HG03432 (cell line): Measurements from ENCODE around the gene MCM9.
"Not testable (repeated sequence)": the region's sequence is repeated elsewhere in the genome, so short reads cannot be mapped to it uniquely, and the experiment has no call there.

Experiments used
- ATAC-seq: cut with Tn5 transposase; IDR thresholded peaks from one replicate; pipeline ENCODE4 v1.9.1; 2021; ENCODE audit warnings: mild to moderate bottlenecking, moderate library complexity; ENCODE audit not compliant: unreplicated experiment

Gene MCM9

GRCh38 chr6:118808793-118809638 is 125.9 kb downstream of the MCM9 start:
- ATAC-seq: no peak

- no peak for ATAC-seq
Observed at GRCh38 chr6:118804091-118804490, 130.9 kb downstream of the MCM9 start.

- no peak for ATAC-seq
Observed at GRCh38 chr6:118801257-118801656, 133.7 kb downstream of the MCM9 start.

DNA sequence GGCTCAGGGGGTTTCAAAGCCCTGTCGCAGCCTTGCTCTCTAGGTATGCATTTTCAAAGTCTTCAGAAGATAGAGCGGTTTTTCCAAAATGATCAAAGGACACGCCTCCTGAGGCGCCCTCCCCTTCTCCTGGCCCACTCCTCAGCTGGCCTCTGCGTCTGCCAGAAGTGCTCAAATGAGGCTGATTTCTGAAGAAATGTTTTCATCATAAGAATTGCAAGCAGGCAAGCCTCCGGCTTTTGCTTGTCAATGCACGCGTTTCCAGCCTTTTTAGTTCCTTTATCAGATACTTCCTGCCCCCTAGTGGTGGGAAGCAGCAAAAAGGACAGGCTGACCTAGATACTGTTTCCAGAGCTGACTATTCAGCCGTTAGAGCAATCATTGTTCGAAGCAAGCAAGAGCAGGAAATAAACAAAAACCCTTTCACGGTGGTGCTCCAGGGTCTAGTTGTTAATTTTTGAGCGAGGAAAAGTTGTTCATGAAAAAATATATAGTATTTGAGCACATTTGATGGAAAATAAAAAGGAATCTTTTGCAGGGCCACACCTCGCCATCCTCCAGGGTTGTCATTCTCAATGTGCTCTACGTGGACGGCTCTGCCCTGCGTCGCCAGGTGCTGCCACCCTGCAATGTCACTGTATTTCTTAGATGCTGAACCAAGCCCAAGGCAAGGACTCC is 134.4 kb downstream of the MCM9 start:
- ATAC-seq: peak; percentile 98

GRCh38 chr6:118799826-118800225 is 135.1 kb downstream of the MCM9 start:
- ATAC-seq: no peak

GRCh38 chr6:118796548-118796947 is 138.4 kb downstream of the MCM9 start:
- ATAC-seq: not testable (repeated sequence)

DNA sequence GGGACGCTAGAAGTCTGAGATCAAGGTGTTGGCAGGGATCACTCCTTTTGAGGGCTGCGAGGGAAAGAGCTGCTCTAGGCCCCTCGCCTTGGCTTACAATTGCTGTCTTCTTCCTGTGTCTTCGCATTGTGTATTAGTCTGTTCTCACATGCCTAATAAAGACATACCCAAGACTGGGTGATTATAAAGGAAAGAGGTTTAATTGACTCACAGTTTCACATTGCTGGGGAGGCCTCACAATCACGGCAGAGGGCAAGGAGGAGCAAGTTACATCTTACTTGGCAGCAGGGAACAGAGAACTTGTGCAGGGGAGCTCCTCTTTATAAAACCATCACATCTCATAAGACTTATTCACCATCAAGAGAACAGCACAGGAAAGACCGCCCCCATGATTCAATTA is 143.5 kb downstream of the MCM9 start:
- ATAC-seq: no peak

- ATAC-seq: no peak
Observed at GRCh38 chr6:118789954-118790353, 145.0 kb downstream of the MCM9 start.

GRCh38 chr6:118789419-118789818 is 145.5 kb downstream of the MCM9 start:
- no peak for ATAC-seq

DNA sequence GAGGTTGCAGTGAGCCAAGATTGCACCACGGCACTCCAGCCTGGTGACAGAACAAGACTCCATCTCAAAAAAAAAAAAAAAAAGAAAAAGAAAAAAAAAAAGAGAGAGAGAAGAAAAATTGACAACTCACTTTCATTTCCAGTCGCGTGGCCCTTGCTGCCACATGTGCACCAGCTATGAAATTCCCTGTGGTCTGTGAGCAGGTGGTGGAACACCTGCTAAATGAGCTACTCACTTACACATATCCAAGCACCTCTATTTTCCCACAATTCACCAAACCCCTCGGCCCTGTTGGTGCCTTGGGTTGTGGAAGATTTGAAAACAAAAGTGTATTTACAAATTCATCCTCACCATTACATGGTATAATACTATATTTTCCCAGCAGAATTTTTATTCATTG is 146.3 kb downstream of the MCM9 start:
- peak; percentile 56 for ATAC-seq

DNA sequence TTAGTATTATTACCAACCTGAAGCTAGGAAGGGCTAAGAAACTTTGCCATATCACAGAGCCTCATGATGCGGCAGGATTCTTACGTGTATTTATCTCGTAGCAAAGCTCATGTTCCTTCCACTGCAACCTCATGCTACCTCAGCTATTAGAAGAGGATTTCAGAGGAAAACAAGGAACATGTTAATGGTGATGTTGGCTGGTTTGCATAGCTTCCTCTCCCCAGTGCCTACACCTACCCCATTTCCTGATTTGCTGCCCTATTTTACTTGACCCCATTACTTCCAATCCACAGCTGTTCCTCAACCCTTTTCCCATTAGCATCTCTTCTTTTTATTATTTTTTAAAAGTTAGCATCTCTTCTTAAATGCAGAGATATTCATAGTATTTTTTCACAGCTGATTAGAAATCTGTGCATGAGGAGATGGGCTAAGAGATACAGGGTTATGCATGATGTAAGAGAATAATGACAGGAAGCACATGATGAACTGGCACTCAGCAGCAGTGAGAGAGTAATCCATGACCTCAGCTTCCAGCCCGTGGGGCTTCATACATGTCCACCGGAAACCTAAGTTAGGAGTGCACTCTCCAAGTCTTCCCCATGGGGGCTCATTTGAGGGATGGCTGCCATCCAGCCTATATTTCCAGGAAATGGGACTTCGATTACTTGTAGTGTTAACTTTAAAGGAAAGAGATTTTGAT is 147.1 kb downstream of the MCM9 start:
- no peak for ATAC-seq

- no peak for ATAC-seq
Observed at GRCh38 chr6:118786596-118787453, 148.1 kb downstream of the MCM9 start.

DNA sequence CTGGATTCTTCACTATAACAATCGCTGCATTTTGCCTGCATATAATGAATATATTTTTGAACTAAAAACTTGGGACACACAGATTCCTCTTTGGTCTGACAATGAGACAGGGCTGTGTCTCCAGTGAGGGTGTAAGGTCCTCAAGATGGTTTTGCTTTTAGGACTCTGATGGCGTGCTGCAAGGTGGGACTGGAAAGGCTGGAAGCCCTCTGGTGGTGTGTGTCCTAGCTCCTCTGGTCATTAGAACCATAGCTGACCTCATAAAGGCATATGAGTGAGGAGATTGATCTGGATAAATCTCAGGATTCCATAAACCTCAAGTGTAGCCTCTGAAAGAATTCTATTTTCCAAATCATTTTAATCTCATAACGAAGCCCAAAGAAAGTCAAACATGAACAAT is 149.4 kb downstream of the MCM9 start:
- ATAC-seq: no peak

DNA sequence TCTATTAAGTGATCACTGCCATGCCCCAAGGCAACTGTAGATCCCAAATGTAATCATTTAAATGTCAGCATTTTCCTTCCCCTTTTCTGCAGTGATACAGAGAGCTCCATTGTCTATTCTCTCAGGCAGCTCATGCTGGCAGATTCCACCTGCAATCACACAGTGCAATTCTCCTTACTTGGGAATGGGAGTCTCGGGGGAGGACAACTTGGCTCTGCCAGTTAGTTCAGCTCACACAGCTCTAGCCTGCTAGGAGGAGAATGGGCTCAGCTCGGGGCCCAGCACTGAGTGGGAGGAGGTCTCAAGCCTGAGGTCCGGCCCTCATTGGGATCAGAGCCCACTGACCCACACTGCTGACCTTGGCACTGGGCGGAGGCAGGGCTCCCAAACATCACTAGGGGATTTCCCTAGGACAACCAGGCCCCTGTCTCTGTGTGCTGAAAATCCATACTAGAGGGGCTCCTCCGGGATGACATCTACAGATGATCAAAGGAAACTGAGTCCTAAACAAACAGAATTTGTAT is 150.3 kb downstream of the MCM9 start:
- ATAC-seq: no peak

DNA sequence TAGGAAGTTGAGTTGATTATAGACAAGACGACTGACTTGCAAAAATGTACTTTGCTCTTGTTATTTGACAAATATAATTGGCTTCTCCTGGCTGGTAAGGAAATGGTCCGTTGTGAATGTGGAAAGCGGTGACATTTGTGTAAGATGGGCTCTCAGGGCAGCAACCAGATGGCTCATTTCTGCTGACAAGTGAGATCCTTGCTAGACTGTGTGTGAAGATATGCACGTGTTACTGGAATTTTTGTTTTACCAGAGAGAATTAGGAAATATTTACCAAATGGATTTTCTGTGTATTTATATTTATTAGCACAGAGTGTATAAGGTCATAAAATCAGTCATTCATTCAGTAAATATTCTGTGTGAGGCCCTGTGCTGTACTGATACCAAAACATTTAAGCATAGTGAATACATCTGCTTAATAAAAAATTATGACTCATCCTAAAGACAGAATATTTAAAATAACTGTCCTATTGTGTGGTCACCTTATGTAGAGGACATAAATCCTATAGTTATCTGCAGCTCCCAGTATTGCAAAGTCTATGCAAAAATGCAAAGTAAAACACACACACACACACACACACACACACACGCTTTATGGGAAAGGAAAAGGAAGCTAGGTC is 150.9 kb downstream of the MCM9 start:
- ATAC-seq: no peak

DNA sequence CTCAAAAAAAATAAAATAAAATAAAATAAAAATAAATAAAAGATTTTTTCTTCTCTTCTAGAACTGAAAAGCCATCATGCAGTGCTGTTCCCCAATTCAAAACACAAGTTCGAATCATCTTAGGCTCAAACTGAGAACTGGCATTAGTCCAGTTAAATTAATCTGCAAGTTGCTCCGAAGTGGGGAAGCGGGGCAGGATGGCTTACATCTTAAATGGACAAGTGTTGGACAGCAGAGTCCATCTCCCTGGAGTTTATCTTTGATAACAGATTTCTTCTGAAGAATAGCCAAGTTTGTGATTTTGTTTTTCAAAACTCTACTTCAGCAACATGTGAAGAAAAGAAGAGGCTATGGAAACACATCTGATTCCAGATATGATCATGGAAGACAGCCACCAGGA is 152.3 kb downstream of the MCM9 start:
- no peak for ATAC-seq

DNA sequence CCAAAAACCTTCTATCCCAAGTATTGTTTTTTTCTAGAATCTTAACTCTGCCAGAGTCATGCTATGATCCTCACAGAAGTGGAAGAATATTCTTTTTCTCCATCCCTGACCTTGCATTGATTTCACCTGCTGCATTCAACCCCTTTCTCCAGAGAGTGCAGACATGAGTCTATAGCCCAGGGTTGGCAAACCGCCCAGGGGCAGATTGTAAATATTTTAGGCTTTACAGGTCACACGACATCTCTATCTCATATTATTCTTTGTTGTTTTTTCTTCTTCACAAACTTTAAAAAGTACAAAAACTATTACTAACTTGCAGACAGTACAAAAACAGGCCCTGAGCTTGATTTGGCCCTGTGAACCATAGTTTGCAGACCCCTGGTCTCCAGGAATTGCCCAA is 153.1 kb downstream of the MCM9 start:
- ATAC-seq: no peak

DNA sequence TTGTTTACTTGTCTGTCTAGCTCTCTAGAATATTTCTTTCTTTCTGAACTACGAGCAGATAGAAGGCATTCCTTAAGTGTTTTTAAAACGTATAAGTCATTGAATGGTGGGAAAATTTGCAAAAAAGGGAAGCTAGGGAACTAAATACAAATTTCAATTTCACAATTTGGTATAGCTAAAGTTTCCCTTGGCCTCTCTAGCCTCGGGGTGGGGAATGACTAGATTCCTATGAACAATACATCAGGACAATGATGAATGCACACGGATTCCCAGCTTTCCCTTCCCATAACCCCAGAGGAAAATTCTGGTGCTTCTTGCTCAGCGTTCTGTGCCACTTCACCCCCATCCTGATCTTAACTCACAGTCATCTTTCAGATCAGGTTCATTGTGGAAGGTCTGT is 154.3 kb downstream of the MCM9 start:
- ATAC-seq: no peak

DNA sequence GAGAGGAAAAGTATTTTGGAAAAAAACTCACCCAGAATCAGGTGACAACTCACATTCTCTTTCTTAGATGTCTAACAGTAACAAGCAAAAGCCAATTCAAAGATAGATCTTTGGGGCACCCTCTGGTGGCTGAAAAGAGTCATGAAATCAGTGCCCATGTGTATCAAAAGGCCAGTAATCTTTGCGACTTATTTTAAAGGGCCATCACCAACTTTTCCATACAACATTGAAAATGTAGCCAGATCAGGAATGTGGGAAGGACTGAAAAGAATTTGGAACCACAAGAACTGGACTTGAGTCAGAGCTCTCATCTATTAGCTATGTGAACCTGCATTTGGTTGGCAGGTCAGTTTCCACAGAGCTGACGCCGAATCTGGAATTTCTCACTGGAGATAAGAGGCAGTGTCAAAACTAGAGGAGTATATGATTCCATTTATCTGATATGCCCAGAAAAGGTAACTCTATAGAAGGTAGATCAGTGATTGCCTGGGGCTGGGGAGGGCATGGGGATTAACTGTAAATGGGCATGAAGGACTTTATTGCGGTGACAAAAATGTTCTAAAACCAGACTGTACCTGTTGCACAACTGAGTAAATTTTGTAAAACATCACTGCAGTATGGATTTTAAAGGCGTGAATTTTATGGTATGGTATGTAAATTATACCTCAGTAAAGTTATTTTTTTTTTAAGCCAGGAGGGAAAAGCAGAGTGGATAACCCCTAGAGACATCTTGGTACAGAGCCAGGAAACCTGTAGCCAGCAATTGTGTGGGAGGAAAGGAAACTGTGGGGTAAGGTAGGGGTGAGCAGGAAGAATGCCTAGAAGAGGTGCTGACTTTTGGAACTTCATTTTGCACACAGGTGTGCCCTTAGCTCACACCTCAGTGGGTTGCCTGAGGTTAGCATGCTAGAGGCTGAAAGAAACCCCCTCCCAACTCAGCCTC is 158.1 kb downstream of the MCM9 start:
- peak; percentile 94 for ATAC-seq
